Keratinocyte (primary cell): ENCODE results near the gene WDR19.

Source experiments
- CTCF ChIP-seq, 3 experiments: IDR thresholded peaks in 1 of 3; conservative IDR thresholded peaks in 1 of 3; optimal IDR thresholded peaks in 1 of 3; 2 replicates in 2 of 3; 3 replicates in 1 of 3; pipeline versions ENCODE3 to v1.5.1; 2011; ENCODE audit warnings: low read length in 3 of 3, mild to moderate bottlenecking in 3 of 3, moderate library complexity in 2 of 3, control low read depth in 1 of 3, inconsistent platforms in 1 of 3; ENCODE audit not compliant: insufficient read depth in 2 of 3; ENCODE audit errors: extremely low read depth in 1 of 3
- EZH2 ChIP-seq: IDR thresholded peaks from one replicate; pipeline ENCODE4 v1.6.1; 2012; ENCODE audit warnings: inconsistent platforms, mild to moderate bottlenecking, low read length, moderate library complexity

- TF ChIP-seq CTCF (optimal IDR thresholded peaks at IDR 0.05 in 1 of 3, IDR thresholded peaks at IDR 0.05 in 1 of 3, conservative IDR thresholded peaks at IDR 0.05 in 1 of 3; ENCODE audit: extremely low read depth in 1 of 3, insufficient read depth in 2 of 3, low read length in 3 of 3): no peak
- TF ChIP-seq EZH2: no peak
Observed at GRCh38 chr4:39179681-39180080, 2.6 kb upstream of the WDR19 start.
